ENCODE measurements around the gene TPH2. TPM values are rescaled to one million over a fixed set of nuclear protein-coding genes. Genes with fewer than 3 reads are reported as not detected.

The TPH2 gene
- total and polyA plus RNA-seq, 4 donors = 0.11 to 1.8 (median 0.45) TPM

DNA sequence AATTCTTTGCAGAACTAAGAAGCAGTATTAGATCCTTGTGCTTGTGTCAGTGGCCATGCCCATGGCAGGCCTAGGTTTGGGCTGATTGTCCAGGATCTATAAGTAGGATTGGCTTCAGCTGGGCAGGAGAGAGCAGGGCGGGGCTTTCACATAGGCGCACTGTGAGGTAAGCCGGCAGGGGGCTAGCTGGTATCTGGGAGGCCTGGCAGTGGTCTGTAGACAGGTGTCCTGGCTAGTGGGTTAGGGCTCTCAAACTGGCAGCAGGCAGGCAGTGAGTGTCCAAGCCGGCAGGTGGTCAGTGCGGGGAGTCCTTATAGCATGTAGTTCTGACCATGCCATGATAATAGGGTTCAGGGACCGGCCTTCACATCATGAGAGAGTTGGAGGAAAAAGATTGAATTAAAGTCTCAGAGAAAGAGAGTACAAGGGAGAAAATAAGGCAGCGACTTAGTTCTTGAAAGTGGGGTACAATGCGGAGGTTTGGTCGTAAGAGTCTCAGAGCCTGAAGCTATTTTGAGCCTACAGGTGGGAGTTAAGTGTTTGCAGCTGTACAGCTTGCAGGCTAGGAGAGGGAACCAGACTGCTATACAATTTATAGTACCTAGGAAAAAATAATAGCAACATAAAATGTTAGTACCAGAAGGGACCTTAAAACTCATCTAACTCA is 137.4 kb downstream of the TPH2 start:
- no peak for DNase-seq (ENCODE audit: low read depth in 4 of 6, low spot score in 6 of 6)
- Histone ChIP-seq H3K36me3 (ENCODE audit: control insufficient read depth, insufficient read depth, low read length) (no peaks in the 10 kb centered on the region), H3K27me3 (ENCODE audit: control insufficient read depth, insufficient read depth, low read length) (no peaks in the 10 kb centered on the region), H3K4me3 (ENCODE audit: low read depth, low read length) (no peak overlapping the region), H3K27ac (ENCODE audit: low read depth, low read length) (no peak overlapping the region), H3K9me3 (ENCODE audit: control insufficient read depth, insufficient read depth, low read length) (peaks cover 2% of the 10 kb centered on the region), H3K4me1 (ENCODE audit: control insufficient read depth, insufficient read depth, low read length) (no peaks in the 10 kb centered on the region)
- 94% methylated on average over 7 of the region's 9 CpGs for WGBS (ENCODE audit: insufficient coverage)

DNA sequence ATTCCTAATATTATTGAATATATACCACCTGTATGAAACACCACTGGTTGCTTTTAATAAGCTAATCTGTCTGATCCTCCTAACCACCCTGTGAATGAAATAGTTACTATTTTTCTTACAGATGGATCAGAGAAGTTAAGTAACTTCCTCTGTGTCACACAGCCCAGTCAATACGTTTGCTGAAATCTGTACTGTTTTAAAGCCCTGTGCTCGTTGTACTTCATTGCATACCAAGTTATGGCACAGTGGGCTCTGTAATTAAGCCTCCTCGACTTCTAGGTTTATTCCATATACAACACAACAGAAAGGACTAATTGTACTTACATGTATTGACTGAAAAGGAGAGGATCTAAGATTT is 137.9 kb downstream of the TPH2 start:
- no peaks in the 10 kb centered on the region for H3K36me3 ChIP-seq (ENCODE audit: control insufficient read depth, insufficient read depth, low read length)
- no CpG with 5 or more reads among the region's 3 CpGs for WGBS (ENCODE audit: insufficient coverage)
- DNase-seq (ENCODE audit: low read depth in 4 of 6, low spot score in 6 of 6) = no peak
- H3K9me3 ChIP-seq (ENCODE audit: control insufficient read depth, insufficient read depth, low read length) = no peaks in the 10 kb centered on the region
- no peaks in the 10 kb centered on the region for H3K4me1 ChIP-seq (ENCODE audit: control insufficient read depth, insufficient read depth, low read length)
- H3K4me3 ChIP-seq (ENCODE audit: low read depth, low read length) = no peak overlapping the region
- no peaks in the 10 kb centered on the region for H3K27me3 ChIP-seq (ENCODE audit: control insufficient read depth, insufficient read depth, low read length)
- H3K27ac ChIP-seq (ENCODE audit: low read depth, low read length) = no peak overlapping the region

DNA sequence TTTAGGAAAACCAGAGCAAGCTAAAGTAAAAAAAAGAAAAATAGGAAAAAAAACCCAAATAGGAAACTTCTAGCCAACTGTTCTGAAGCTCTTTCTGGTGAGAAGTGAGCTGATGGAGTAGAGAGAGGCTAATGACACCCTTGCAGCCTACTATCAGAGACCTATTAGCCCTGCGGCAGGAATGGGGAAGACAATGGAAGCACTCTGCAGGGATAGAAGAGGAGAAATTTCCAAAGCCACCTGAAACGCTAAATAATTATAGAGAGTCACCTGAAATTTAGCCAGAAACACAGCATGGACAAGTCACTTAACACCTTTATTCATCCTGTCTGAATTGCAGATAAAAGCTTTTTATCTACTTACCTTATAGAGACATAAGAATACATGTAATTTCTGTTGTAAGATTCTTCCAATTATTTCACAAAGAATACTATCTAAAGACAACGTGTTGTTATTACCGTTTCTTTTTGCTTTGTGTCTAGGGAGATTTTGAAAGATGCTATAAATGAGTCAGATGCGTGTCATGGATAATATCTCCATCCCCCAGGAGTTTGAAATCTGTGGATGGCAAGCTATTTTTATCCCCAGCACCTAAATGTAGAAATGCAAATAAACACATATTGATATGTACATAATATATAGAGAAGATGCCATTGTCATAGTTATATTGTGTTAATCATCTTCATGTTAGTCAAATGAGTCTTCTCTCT is 138.6 kb downstream of the TPH2 start:
- Histone ChIP-seq H3K9me3 (ENCODE audit: control insufficient read depth, insufficient read depth, low read length) (no peaks in the 10 kb centered on the region), H3K4me1 (ENCODE audit: control insufficient read depth, insufficient read depth, low read length) (no peaks in the 10 kb centered on the region), H3K27me3 (ENCODE audit: control insufficient read depth, insufficient read depth, low read length) (no peaks in the 10 kb centered on the region), H3K27ac (ENCODE audit: low read depth, low read length) (no peak overlapping the region), H3K36me3 (ENCODE audit: control insufficient read depth, insufficient read depth, low read length) (no peaks in the 10 kb centered on the region), H3K4me3 (ENCODE audit: low read depth, low read length) (no peak overlapping the region)
- peak in 1 of 6 donors; percentile 21 for DNase-seq (ENCODE audit: low read depth in 4 of 6, low spot score in 6 of 6)
- no CpG with 5 or more reads among the region's 5 CpGs for WGBS (ENCODE audit: insufficient coverage)

- Histone ChIP-seq H3K4me3 (ENCODE audit: low read depth, low read length) (no peak overlapping the region), H3K27ac (ENCODE audit: low read depth, low read length) (no peak overlapping the region), H3K27me3 (ENCODE audit: control insufficient read depth, insufficient read depth, low read length) (no peaks in the 10 kb centered on the region), H3K4me1 (ENCODE audit: control insufficient read depth, insufficient read depth, low read length) (no peaks in the 10 kb centered on the region), H3K9me3 (ENCODE audit: control insufficient read depth, insufficient read depth, low read length) (no peaks in the 10 kb centered on the region), H3K36me3 (ENCODE audit: control insufficient read depth, insufficient read depth, low read length) (no peaks in the 10 kb centered on the region)
- peak in 2 of 6 donors; percentile 59 to 72 for DNase-seq (ENCODE audit: low read depth in 4 of 6, low spot score in 6 of 6)
- WGBS (ENCODE audit: insufficient coverage) = no CpG with 5 or more reads among the region's 2 CpGs
These were observed 143.1 kb downstream of the TPH2 start for GRCh38 chr12:72081777-72082176.

Other genes with a start within 250 kb of the TPH2 start
- gene RAB21, start 184.0 kb upstream of the TPH2 start, total RNA-seq = 10 to 100 TPM; 26.4 to 51.7 TPM
- gene RAB21, start 184.0 kb upstream of the TPH2 start, polyA plus RNA-seq (ENCODE audit: insufficient read length in 2 of 2) = 10 to 100 TPM; 51.5 to 62.5 TPM
- gene TBC1D15, start 99.1 kb upstream of the TPH2 start, total RNA-seq = 10 to 100 TPM; 26.6 to 51.9 TPM
- 10 to 100 TPM; 33.1 to 36.4 TPM for gene TBC1D15, start 99.1 kb upstream of the TPH2 start, polyA plus RNA-seq (ENCODE audit: insufficient read length in 2 of 2)

Measured in spinal cord (tissue), 10 donors.